ENCODE results near the gene GGTA1.
"Not testable (repeated sequence)": the region's sequence is repeated elsewhere in the genome, so short reads cannot be mapped to it uniquely, and the experiment has no call there.

The GGTA1 gene

GRCh38 chr9:121459513-121459912, 40.1 kb downstream of the GGTA1 start:
- Mint-ChIP-seq H3K27ac (no peak overlapping the region), H3K27me3 (ENCODE audit: low read depth) (peaks cover 36% of the 10 kb centered on the region), H3K4me1 (ENCODE audit: low read depth) (peaks cover 16% of the 10 kb centered on the region), H3K36me3 (ENCODE audit: low read depth) (no peaks in the 10 kb centered on the region), H3K4me3 (no peak overlapping the region), H3K9me3 (no peaks in the 10 kb centered on the region)
- DNase-seq (ENCODE audit: low spot score): no peak

GRCh38 chr9:121458449-121458848, 41.2 kb downstream of the GGTA1 start:
- peaks cover 30% of the 10 kb centered on the region for H3K27me3 Mint-ChIP-seq (ENCODE audit: low read depth)
- not testable (repeated sequence) for DNase-seq (ENCODE audit: low spot score); H3K9me3 Mint-ChIP-seq; H3K36me3 Mint-ChIP-seq (ENCODE audit: low read depth); H3K4me3 Mint-ChIP-seq; H3K27ac Mint-ChIP-seq
- H3K4me1 Mint-ChIP-seq (ENCODE audit: low read depth): peaks cover 20% of the 10 kb centered on the region

DNA sequence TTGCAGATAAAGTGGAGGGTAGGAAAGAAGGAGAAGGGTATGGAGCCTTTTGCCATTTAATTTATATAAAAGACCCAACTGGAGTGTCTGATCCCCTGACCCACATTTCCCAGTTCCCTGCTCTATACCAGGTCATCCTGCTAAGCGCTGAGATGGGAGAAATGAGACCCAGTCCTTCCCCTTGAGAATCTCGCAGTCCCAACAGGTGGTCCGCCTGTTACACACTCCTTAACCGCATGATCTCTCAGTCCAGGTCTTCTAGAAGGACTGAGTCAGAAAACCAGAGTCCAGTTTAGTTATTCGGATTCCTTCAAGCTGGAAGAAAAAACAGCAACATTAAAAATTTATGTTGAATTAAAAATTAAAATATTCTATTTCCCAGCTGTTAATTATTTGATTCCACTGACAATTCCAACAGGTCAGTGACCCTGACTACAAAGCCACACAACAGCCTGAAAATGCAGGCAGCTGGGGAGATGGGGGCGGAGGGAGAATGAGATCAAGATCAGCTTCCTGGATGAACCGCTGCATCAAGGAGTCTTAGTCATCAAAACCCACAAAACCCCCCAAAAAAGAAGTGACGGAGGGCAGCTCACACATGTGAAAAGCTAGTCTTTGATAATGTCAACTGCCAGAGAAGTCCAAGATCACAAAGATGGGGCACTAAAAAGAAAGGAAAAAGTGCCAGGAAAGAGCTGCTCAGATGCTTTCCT, 44.0 kb downstream of the GGTA1 start:
- Mint-ChIP-seq H3K27ac (no peak overlapping the region), H3K4me3 (peak overlapping the region; percentile 29), H3K27me3 (ENCODE audit: low read depth) (peaks cover 30% of the 10 kb centered on the region), H3K36me3 (ENCODE audit: low read depth) (no peaks in the 10 kb centered on the region), H3K9me3 (no peaks in the 10 kb centered on the region), H3K4me1 (ENCODE audit: low read depth) (peaks cover 19% of the 10 kb centered on the region)
- peak; percentile 75 for DNase-seq (ENCODE audit: low spot score)

GRCh38 chr9:121454972-121455371, 44.7 kb downstream of the GGTA1 start:
- Mint-ChIP-seq H3K9me3 (no peaks in the 10 kb centered on the region), H3K27ac (peak overlapping the region; percentile 19), H3K4me3 (peak overlapping the region; percentile 34), H3K4me1 (ENCODE audit: low read depth) (peaks cover 19% of the 10 kb centered on the region), H3K36me3 (ENCODE audit: low read depth) (no peaks in the 10 kb centered on the region), H3K27me3 (ENCODE audit: low read depth) (peaks cover 30% of the 10 kb centered on the region)
- peak; percentile 18 for DNase-seq (ENCODE audit: low spot score)

GRCh38 chr9:121453232-121453892, 46.3 kb downstream of the GGTA1 start:
- no peak for DNase-seq (ENCODE audit: low spot score)
- H3K4me3 Mint-ChIP-seq: no peak overlapping the region
- peaks cover 23% of the 10 kb centered on the region for H3K27me3 Mint-ChIP-seq (ENCODE audit: low read depth)
- no peaks in the 10 kb centered on the region for H3K9me3 Mint-ChIP-seq
- H3K36me3 Mint-ChIP-seq (ENCODE audit: low read depth): no peaks in the 10 kb centered on the region
- no peak overlapping the region for H3K27ac Mint-ChIP-seq
- H3K4me1 Mint-ChIP-seq (ENCODE audit: low read depth): peaks cover 18% of the 10 kb centered on the region

GRCh38 chr9:121452085-121452484, 47.6 kb downstream of the GGTA1 start:
- H3K9me3 Mint-ChIP-seq: no peaks in the 10 kb centered on the region
- no peak overlapping the region for H3K27ac Mint-ChIP-seq
- H3K27me3 Mint-ChIP-seq (ENCODE audit: low read depth): peaks cover 26% of the 10 kb centered on the region
- peaks cover 26% of the 10 kb centered on the region for H3K4me1 Mint-ChIP-seq (ENCODE audit: low read depth)
- H3K4me3 Mint-ChIP-seq: no peak overlapping the region
- DNase-seq (ENCODE audit: low spot score): no peak
- no peaks in the 10 kb centered on the region for H3K36me3 Mint-ChIP-seq (ENCODE audit: low read depth)

DNA sequence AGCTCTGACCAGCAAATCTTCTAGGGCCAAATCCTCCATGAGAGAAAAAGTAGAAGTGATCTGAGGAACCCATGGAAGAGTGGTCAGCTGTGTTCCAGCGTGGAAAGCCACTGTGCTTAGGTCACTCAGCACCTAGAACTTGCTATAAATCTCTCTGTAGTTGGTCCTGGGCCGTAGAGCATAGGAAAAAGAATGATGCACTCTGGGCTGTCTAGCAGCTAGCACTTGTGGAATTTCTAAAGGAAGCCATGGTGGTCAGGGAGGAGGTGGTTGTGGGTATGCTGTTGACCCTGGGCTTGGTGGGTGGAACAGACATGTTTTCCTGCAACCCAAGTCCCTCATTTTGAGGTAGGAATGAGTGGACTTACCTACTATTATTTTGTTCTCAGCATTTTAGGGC, 48.1 kb downstream of the GGTA1 start:
- Mint-ChIP-seq H3K36me3 (ENCODE audit: low read depth) (no peaks in the 10 kb centered on the region), H3K27me3 (ENCODE audit: low read depth) (peaks cover 25% of the 10 kb centered on the region), H3K4me1 (ENCODE audit: low read depth) (peaks cover 27% of the 10 kb centered on the region), H3K27ac (no peak overlapping the region), H3K4me3 (no peak overlapping the region), H3K9me3 (no peaks in the 10 kb centered on the region)
- no peak for DNase-seq (ENCODE audit: low spot score)

DNA sequence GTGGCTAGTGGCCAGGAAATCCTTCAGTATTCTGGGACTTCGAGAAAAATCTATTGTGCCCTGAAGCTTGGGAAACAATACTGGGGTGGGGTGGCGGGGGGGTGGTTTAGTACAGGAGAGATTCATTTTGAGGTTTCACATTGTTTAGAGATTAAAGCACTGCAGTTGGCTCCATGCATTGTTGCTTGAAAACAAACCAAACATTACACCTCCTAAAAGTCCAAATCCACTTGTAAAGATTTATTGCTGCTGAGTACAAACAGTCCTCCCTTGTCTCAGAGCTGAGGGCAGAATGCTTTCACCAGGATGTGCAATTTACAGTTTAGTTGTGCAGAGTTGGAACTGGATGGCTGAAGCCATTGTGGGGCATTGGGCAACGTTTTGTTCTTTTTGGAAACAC, 49.4 kb downstream of the GGTA1 start:
- Mint-ChIP-seq H3K27me3 (ENCODE audit: low read depth) (peaks cover 33% of the 10 kb centered on the region), H3K4me1 (ENCODE audit: low read depth) (peaks cover 21% of the 10 kb centered on the region), H3K9me3 (no peaks in the 10 kb centered on the region), H3K27ac (no peak overlapping the region), H3K4me3 (no peak overlapping the region), H3K36me3 (ENCODE audit: low read depth) (no peaks in the 10 kb centered on the region)
- DNase-seq (ENCODE audit: low spot score): no peak

GRCh38 chr9:121449786-121450185, 49.9 kb downstream of the GGTA1 start:
- DNase-seq (ENCODE audit: low spot score): no peak
- peaks cover 17% of the 10 kb centered on the region for H3K4me1 Mint-ChIP-seq (ENCODE audit: low read depth)
- H3K27ac Mint-ChIP-seq: no peak overlapping the region
- H3K36me3 Mint-ChIP-seq (ENCODE audit: low read depth): no peaks in the 10 kb centered on the region
- H3K4me3 Mint-ChIP-seq: no peak overlapping the region
- H3K27me3 Mint-ChIP-seq (ENCODE audit: low read depth): peaks cover 36% of the 10 kb centered on the region
- no peaks in the 10 kb centered on the region for H3K9me3 Mint-ChIP-seq

DNA sequence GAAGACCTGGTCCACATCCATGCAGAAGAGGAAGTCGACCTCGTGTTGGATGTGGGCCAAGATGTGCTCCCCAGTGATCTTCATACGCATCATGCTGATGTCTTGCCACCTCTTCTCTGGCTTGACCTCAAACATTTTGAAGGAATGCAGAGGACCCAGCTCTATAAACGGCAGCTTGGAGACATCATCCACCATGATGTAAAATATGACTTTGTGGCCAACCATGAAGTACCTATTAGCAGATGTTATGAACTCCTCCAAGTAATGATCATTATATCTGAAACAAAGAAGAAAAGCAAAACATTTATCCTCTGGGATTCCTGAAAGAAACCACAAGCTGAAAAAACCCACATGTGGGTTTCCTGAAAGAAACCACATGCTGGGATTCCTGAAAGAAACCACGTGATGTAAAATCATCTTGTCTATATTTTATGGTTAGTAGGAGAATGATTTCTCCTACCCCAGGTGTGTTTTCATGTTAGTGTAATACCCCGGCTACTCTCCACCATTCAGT, 52.3 kb downstream of the GGTA1 start:
- H3K27ac Mint-ChIP-seq: no peak overlapping the region
- H3K9me3 Mint-ChIP-seq: no peaks in the 10 kb centered on the region
- H3K27me3 Mint-ChIP-seq (ENCODE audit: low read depth): peaks cover 47% of the 10 kb centered on the region
- DNase-seq (ENCODE audit: low spot score): no peak
- no peak overlapping the region for H3K4me3 Mint-ChIP-seq
- no peaks in the 10 kb centered on the region for H3K36me3 Mint-ChIP-seq (ENCODE audit: low read depth)
- H3K4me1 Mint-ChIP-seq (ENCODE audit: low read depth): peaks cover 11% of the 10 kb centered on the region

GRCh38 chr9:121445986-121446385, 53.7 kb downstream of the GGTA1 start:
- Mint-ChIP-seq H3K4me3 (no peak overlapping the region), H3K9me3 (no peaks in the 10 kb centered on the region), H3K4me1 (ENCODE audit: low read depth) (peaks cover 9% of the 10 kb centered on the region), H3K27ac (no peak overlapping the region), H3K36me3 (ENCODE audit: low read depth) (no peaks in the 10 kb centered on the region), H3K27me3 (ENCODE audit: low read depth) (peaks cover 45% of the 10 kb centered on the region)
- no peak for DNase-seq (ENCODE audit: low spot score)

DNA sequence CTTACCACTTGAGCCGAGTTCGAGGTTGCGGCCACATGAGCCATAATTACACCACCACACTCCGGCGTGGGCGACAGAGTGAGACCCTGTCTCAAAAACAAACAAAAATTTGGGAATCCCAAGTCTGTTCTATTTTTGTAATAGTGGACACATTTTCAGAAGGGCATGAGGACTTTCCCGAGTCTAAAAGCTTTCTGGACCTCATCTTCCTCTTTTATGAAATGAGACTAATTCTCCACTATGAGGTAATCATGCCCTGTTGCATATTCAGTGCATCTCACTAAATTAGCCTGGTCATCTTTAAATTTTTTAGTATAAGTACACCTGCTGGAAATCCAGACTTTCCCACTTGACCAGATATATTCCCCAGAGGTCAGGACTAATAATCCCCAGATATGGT, 55.7 kb downstream of the GGTA1 start:
- H3K4me3 Mint-ChIP-seq: no peak overlapping the region

DNA sequence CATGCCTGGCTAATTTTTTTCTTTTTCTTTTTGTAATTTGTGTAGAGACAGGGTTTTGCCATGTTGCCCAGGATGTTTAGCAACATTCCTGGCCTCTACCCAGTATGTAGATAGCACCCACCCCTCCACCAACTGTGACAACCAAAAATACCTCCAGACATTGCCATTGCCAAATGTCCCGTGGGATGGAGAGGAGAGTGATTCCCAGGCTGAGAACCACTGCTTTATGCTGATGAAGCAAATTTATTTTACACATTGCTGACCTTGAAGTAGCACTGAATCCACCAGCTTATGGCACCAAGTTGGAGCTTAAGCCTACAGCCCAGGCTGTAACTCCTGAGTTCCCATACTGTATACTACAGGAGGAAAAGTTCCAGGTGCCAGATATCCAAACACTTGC, 58.5 kb downstream of the GGTA1 start:
- DNase-seq (ENCODE audit: low spot score): no peak
- no peak overlapping the region for H3K27ac Mint-ChIP-seq
- H3K4me3 Mint-ChIP-seq: no peak overlapping the region
- H3K36me3 Mint-ChIP-seq (ENCODE audit: low read depth): no peaks in the 10 kb centered on the region
- H3K9me3 Mint-ChIP-seq: no peaks in the 10 kb centered on the region
- peaks cover 39% of the 10 kb centered on the region for H3K27me3 Mint-ChIP-seq (ENCODE audit: low read depth)
- H3K4me1 Mint-ChIP-seq (ENCODE audit: low read depth): no peaks in the 10 kb centered on the region

More for the DNA sequence above, 55.7 kb downstream of the GGTA1 start:
- Mint-ChIP-seq H3K4me1 (ENCODE audit: low read depth) (peaks cover 9% of the 10 kb centered on the region), H3K27me3 (ENCODE audit: low read depth) (peaks cover 47% of the 10 kb centered on the region), H3K36me3 (ENCODE audit: low read depth) (no peaks in the 10 kb centered on the region), H3K27ac (no peak overlapping the region), H3K9me3 (no peaks in the 10 kb centered on the region)
- DNase-seq (ENCODE audit: low spot score): no peak

DNA sequence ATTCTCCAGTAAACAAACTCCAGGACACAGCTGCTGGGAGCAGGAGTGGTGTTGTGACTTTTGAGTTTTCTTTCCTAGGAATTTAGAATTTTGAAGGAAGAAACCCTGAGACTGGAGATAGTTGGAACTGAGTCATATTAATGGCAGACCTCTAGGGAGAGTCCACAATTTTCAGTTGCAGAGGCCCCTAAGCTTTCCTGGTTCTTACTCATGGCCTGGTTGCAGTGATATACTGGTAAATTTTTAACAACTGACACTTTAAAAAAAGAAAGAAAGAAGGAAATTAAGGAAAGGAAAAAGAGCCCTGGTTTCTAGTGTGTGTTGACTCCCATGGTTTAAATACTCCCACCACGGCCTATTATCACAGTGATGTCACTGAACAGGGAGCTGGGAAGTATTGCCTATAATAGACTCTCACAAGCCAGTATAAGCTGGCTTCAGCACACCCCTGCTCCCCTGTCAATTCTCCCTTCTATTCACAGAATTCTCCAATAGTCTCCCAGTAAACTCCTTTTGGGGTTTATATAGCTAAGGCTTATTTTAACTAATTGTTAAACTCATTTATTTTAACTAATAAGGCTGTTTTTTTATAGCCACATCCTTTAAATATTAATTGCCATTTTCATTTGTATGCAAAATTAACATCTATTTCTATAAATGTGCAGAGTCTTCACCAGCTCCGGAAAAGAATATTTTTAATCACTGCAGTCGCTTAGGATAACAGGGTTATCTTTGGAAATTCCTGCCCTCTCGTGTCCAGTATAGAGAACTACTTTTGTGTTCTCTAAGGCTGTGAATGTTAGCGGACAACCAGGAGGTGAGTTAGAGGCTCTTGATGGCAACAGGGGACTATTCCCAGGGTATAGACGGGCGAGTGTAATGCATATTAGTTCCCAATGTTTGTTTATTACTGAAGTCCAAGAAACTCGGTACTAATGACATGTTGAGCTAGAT, 59.7 kb downstream of the GGTA1 start:
- Mint-ChIP-seq H3K4me3 (no peak overlapping the region), H3K4me1 (ENCODE audit: low read depth) (no peaks in the 10 kb centered on the region), H3K36me3 (ENCODE audit: low read depth) (no peaks in the 10 kb centered on the region), H3K27me3 (ENCODE audit: low read depth) (peaks cover 35% of the 10 kb centered on the region), H3K27ac (no peak overlapping the region), H3K9me3 (no peaks in the 10 kb centered on the region)
- DNase-seq (ENCODE audit: low spot score): no peak
